ENCODE measurements around the gene WNT3.
"Not testable (repeated sequence)": the region's sequence is repeated elsewhere in the genome, so short reads cannot be mapped to it uniquely, and the experiment has no call there.

WNT3 gene

GRCh38 chr17:46764000-46764708 lies 54.3 kb downstream of the WNT3 start:
- DNase-seq = no peak

- DNase-seq = no peak
Measured at GRCh38 chr17:46763416-46763815, 55.1 kb downstream of the WNT3 start.

GRCh38 chr17:46759141-46759540 lies 59.4 kb downstream of the WNT3 start:
- DNase-seq = no peak

GRCh38 chr17:46758614-46759013 lies 59.9 kb downstream of the WNT3 start:
- no peak for DNase-seq

- DNase-seq = not testable (repeated sequence)
Measured at GRCh38 chr17:46757588-46757987, 60.9 kb downstream of the WNT3 start.

- DNase-seq = no peak
Measured at GRCh38 chr17:46756861-46757260, 61.6 kb downstream of the WNT3 start.

GRCh38 chr17:46756081-46756735 lies 62.3 kb downstream of the WNT3 start:
- no peak for DNase-seq

GRCh38 chr17:46753776-46754175 lies 64.7 kb downstream of the WNT3 start:
- no peak for DNase-seq

GRCh38 chr17:46751425-46751824 lies 67.1 kb downstream of the WNT3 start:
- no peak for DNase-seq

GRCh38 chr17:46745376-46745775 lies 73.1 kb downstream of the WNT3 start:
- no peak for DNase-seq

- no peak for DNase-seq
Measured at GRCh38 chr17:46744441-46744840, 74.1 kb downstream of the WNT3 start.

GRCh38 chr17:46742565-46743270 lies 75.8 kb downstream of the WNT3 start:
- DNase-seq = no peak

- no peak for DNase-seq
Measured at GRCh38 chr17:46741122-46741730, 77.3 kb downstream of the WNT3 start.

GRCh38 chr17:46739982-46740381 lies 78.5 kb downstream of the WNT3 start:
- no peak for DNase-seq

- no peak for DNase-seq
Measured at GRCh38 chr17:46738544-46738943, 79.9 kb downstream of the WNT3 start.

GRCh38 chr17:46737326-46737725 lies 81.2 kb downstream of the WNT3 start:
- DNase-seq = no peak

- DNase-seq = no peak
Measured at GRCh38 chr17:46736100-46736499, 82.4 kb downstream of the WNT3 start.

GRCh38 chr17:46733837-46734475 lies 84.5 kb downstream of the WNT3 start:
- no peak for DNase-seq

GRCh38 chr17:46732754-46733398 lies 85.6 kb downstream of the WNT3 start:
- no peak for DNase-seq

- DNase-seq = no peak
Measured at GRCh38 chr17:46732160-46732559, 86.3 kb downstream of the WNT3 start.

- DNase-seq = no peak
Measured at GRCh38 chr17:46730679-46731078, 87.8 kb downstream of the WNT3 start.

GRCh38 chr17:46730026-46730425 lies 88.5 kb downstream of the WNT3 start:
- no peak for DNase-seq
